SJSA1 (cell line): ENCODE data around the gene LAP3. TPM values are rescaled to one million over a fixed set of nuclear protein-coding genes. Genes with fewer than 3 reads are reported as not detected.
"Not testable (repeated sequence)": the region's sequence is repeated elsewhere in the genome, so short reads cannot be mapped to it uniquely, and the experiment has no call there.

ENCODE experiments used
- DNase-seq, 2 experiments: peaks; one replicate each; pipeline ENCODE4 v3.0.0-alpha.2; 2015 to 2020; ENCODE audit warnings: low spot score in 2 of 2, low read depth in 1 of 2
- H3K27ac ChIP-seq: fragments of 250-450 bp; sonication (Bioruptor Pico); 2 replicates; pipeline ENCODE4 v1.5.1; 2020; ENCODE audit warnings: mild to moderate bottlenecking, moderate library complexity
- H3K27me3 ChIP-seq: fragments of 250-450 bp; sonication (Bioruptor Pico); replicated peaks from 2 replicates; pipeline ENCODE4 v1.5.1; 2020; ENCODE audit warnings: mild to moderate bottlenecking, moderate library complexity
- H3K36me3 ChIP-seq: fragments of 250-450 bp; sonication (Bioruptor Pico); 2 replicates; pipeline ENCODE4 v1.5.1; 2020; ENCODE audit warnings: mild to moderate bottlenecking
- H3K4me1 ChIP-seq: fragments of 250-450 bp; sonication (Bioruptor Pico); replicated peaks from 2 replicates; pipeline ENCODE4 v1.6.1; 2021; ENCODE audit warnings: mild to moderate bottlenecking
- H3K4me3 ChIP-seq: fragments of 250-450 bp; sonication (Bioruptor Pico); 2 replicates; pipeline ENCODE4 v1.5.1; 2020; ENCODE audit warnings: mild to moderate bottlenecking
- H3K9me3 ChIP-seq: fragments of 250-450 bp; sonication (Bioruptor Pico); replicated peaks from 2 replicates; pipeline ENCODE4 v1.5.1; 2020; ENCODE audit warnings: mild to moderate bottlenecking
- total RNA-seq: library from RNA; depleted of rRNA; stranded (reverse); fragments of >200 nt; shearing (Covaris generic); gene quantifications from 2 replicates; pipeline ENCODE4 v1.2.3, GENCODE V29; 2014

LAP3 gene
- total RNA-seq, 1 experiment from 2014 or later = 56.0 TPM

DNA sequence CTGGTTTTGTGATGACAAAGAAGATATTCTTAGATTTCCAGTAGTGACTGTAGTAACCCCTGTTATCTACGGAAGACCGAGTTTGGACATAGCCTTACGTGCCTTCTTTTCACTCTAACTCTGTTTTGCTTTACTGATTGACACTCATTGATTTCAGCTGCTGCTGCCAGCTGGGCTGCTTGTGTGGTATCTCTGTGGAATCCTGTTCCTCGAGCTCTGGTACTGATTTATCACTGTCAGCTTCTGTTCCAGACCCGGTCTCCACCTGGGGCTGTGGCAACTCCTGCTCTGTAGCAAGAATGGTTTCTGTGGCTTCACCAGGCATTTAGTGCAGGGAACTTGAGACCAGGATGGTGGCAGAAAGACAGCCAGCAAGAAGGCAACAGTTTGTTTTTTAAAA, 24.6 kb upstream of the LAP3 start:
- Histone ChIP-seq H3K27me3 (no peaks in the 10 kb centered on the region), H3K4me1 (no peaks in the 10 kb centered on the region), H3K9me3 (no peaks in the 10 kb centered on the region), H3K4me3 (no peak overlapping the region), H3K27ac (no peak overlapping the region), H3K36me3 (no peaks in the 10 kb centered on the region)
- DNase-seq = no peak

DNA sequence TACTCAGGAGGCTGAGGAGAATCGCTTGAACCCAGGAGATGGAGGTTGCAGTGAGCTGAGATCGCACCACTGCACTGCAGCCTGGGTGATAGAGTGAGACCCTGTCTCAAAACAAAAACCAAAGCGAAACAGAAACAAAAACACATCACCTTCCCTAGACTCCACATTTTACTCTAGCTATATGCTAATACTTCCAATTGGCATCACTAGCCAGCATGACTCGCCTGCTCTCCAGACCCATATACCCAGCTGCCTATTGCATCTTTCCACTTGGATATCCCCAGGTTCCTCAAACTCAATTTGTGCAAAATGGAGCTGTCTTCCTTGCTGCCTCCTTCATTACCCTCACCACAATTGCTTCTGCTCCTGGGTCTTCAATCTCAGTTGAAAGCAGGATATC, 22.4 kb upstream of the LAP3 start:
- Histone ChIP-seq H3K27ac (no peak overlapping the region), H3K4me1 (no peaks in the 10 kb centered on the region), H3K36me3 (no peaks in the 10 kb centered on the region), H3K4me3 (no peak overlapping the region), H3K9me3 (no peaks in the 10 kb centered on the region), H3K27me3 (no peaks in the 10 kb centered on the region)
- no peak for DNase-seq

DNA sequence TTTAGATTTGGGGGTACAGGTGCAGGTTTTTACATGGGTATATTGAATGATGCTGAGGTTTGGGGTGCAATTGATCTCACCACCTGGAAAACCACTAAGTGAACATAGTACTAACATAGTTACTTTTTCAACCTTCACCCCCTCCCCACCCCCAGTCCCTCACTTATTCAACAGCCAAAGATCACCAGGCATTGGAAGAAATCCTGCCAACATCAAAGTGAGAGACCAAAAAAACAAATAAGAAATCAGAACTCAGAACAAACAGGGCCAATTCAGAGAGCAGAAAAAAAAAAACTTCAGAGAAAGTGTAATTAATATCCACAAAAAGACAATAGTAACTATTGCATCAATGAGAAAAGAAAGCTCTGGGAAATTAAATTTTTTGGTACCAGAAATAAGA, 20.5 kb upstream of the LAP3 start:
- Histone ChIP-seq H3K4me1 (no peaks in the 10 kb centered on the region), H3K27me3 (no peaks in the 10 kb centered on the region), H3K36me3 (no peaks in the 10 kb centered on the region), H3K9me3 (no peaks in the 10 kb centered on the region), H3K4me3 (no peak overlapping the region), H3K27ac (no peak overlapping the region)
- no peak for DNase-seq

DNA sequence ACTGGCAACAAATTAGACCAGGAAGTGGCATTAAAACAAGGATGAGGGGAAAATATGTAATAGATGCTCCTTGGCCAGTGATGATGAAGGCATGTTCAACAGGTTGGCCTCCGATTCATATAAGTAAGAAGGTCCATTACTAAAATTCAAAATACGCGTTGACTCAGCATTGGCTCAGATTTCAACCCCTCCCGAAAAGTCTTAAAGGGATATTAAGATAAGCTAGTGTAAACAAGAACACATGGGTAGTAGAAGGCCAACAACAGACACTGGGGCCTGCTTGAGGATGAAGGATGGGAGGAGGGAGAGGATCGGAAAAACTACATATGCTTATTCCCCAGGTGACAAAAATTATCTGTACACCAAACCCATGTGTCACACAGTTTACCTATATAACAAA, 19.1 kb upstream of the LAP3 start:
- no peaks in the 10 kb centered on the region for H3K36me3 ChIP-seq

DNA sequence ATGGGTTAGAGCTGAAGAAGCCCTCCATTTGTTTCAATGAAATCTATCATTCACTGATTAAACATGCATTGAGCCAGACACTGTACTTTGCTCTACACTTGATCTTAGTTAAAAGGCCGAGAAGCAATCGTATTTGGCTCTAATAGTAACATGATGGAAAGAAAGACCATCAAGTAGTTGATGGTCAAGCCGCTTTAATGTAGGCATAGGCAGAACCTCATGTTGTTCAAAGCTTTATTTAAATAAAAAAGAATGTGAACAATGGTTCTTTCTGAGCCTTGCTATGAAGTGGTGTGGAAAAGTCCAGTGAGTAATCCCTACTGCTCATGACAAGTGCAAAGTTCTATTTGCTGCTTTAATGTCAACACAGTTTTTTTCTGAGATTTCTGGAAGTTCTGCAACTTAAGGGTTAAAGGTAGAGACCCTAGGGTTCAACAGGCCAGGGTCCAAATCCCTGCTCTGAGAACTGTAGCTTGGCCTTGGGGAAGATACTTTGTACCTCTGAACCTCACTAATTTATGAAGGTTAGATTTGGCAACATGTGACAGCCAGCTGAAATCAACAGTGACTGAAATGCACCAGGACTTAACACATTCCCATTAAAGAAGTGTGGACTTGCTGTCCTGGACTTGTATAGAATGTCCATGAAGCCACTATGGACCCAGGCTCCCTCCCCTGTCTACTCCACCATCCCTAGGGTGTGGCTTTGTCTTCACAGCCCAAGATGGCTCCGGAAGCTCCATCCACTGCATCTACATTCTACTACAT, 17.9 kb upstream of the LAP3 start:
- no peaks in the 10 kb centered on the region for H3K9me3 ChIP-seq

More for the DNA sequence above, 19.1 kb upstream of the LAP3 start:
- no peaks in the 10 kb centered on the region for H3K27me3 ChIP-seq
- H3K4me1 ChIP-seq = no peaks in the 10 kb centered on the region
- H3K4me3 ChIP-seq = no peak overlapping the region
- DNase-seq = no peak
- H3K9me3 ChIP-seq = no peaks in the 10 kb centered on the region
- no peak overlapping the region for H3K27ac ChIP-seq

DNA sequence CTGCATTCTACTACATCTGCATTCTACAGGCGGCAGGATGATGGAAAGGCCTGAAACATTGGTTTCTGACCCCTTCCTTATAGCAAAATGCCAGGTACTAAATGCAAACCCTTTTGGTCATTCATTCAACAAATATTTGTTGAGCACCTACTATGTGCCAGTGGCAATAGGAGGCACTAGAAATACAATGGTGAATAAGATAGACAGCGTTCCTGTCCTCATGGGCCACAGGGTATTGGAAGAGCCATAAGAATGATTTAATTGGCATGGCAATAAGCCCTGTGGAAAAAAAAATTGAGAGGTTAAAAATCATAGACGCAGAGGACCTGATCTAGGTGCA, 17.3 kb upstream of the LAP3 start:
- Histone ChIP-seq H3K36me3 (no peaks in the 10 kb centered on the region), H3K4me3 (no peak overlapping the region), H3K27ac (no peak overlapping the region), H3K4me1 (no peaks in the 10 kb centered on the region), H3K27me3 (no peaks in the 10 kb centered on the region), H3K9me3 (no peaks in the 10 kb centered on the region)
- no peak for DNase-seq

More for the DNA sequence above, 17.9 kb upstream of the LAP3 start:
- Histone ChIP-seq H3K27ac (no peak overlapping the region), H3K4me1 (no peaks in the 10 kb centered on the region), H3K27me3 (no peaks in the 10 kb centered on the region), H3K4me3 (no peak overlapping the region), H3K36me3 (no peaks in the 10 kb centered on the region)
- DNase-seq = no peak

DNA sequence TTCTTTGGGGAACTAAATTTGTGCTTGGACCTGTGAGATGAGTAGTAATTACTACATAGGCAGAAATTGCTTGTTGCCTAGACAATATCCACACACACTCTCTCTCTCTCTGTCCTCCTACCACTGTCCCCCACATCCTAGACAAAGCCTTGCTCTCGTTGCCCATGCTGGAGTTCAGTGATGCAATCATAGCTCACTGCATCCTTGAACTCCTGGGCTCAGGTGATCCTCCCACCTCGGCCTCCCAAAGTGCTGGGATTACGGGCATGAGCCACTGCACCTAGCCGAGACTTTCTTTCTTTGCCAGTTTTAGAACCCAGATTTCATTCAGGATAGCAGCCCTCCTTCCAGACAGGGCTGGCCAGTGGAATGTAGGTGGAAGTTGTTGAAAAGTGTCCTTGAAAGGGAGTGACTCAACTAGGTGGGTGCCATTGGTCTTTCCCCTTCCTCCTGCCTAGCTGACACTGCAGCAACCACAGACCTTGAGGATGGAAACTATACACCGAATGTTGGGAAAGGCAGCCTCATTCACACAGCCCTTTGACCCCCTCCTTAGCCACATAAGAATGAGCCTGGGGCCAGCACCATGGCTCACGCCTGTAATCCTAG, 16.8 kb upstream of the LAP3 start:
- H3K27me3 ChIP-seq = no peaks in the 10 kb centered on the region
- no peak for DNase-seq
- no peaks in the 10 kb centered on the region for H3K4me1 ChIP-seq
- no peak overlapping the region for H3K4me3 ChIP-seq
- no peaks in the 10 kb centered on the region for H3K36me3 ChIP-seq
- no peaks in the 10 kb centered on the region for H3K9me3 ChIP-seq
- H3K27ac ChIP-seq = no peak overlapping the region

DNA sequence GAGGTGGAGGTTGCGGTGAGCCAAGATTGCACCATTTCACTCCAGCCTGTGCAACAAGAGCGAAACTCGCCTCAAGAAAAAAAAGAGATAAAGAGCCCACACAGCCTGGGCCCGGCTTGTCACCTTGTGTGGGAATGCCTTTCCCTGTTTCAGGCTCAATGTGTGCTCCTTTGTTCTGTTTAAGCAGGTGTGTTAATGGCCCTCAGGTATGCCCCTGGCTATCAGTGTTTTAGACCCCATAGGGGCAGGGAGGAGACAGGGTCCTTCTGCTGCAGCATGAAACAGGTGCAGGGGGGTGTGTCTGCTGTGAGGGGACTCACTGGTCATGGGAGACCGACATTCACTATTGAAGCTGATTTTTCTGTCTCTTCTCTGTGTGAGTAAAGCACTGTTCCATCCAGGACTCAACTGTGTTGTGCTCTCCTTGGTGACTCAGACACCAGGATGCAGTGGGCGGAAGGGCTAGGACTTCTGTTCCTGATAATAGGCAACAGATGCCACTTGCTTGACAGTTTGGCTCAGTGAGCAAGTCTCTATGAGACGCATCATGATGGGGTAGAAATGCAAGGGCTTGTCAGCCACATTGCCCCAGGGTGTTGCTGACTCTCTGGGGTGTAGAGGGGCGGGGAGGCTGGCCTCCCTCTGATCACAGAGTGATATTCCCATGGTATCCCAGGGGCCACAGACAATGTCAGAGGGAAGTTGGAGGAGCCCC, 15.6 kb upstream of the LAP3 start:
- H3K9me3 ChIP-seq = no peaks in the 10 kb centered on the region
- H3K27ac ChIP-seq = no peak overlapping the region
- no peak overlapping the region for H3K4me3 ChIP-seq
- H3K4me1 ChIP-seq = no peaks in the 10 kb centered on the region
- no peak for DNase-seq
- H3K27me3 ChIP-seq = no peaks in the 10 kb centered on the region
- H3K36me3 ChIP-seq = no peaks in the 10 kb centered on the region

DNA sequence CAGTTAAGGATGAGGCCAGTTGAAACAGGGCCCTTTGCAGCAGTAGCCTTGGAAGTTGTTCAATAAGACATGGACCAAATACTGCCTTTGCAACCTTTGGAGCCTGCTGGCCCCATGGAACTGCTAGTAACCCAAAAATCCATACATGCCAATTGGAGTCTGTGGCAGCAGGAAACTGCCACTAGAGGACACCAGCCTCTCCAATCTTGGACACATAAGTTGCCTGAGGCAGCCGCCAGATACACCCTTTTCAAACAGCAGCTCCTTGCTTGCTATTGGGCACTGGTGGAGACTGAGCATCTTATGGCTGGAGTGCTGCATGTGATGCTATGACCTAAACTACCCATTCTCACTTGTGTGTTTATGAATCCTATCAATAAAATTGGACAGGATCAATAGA, 14.8 kb upstream of the LAP3 start:
- Histone ChIP-seq H3K36me3 (no peaks in the 10 kb centered on the region), H3K4me3 (no peak overlapping the region), H3K9me3 (no peaks in the 10 kb centered on the region), H3K27ac (no peak overlapping the region), H3K27me3 (no peaks in the 10 kb centered on the region), H3K4me1 (no peaks in the 10 kb centered on the region)
- DNase-seq = no peak

DNA sequence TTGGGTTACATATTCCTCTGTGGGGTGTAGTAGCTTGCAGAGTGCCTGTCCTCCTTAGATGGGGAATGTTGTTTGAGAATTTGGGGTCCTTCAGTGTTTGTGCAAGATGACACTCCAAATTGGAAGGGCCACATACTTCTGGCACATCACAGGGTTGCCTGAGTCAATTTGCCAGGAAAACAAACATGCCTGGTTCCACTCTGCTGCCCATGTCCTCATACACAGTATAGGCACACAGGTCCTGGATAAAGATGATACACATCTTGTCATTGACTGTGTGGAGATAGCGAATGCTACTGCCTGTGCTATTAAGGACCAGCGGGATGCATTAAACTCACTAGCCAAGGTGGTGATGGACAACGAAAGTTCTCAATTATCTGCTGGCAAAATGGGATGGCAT, 11.2 kb upstream of the LAP3 start:
- no peak for DNase-seq
- Histone ChIP-seq H3K9me3 (no peaks in the 10 kb centered on the region), H3K27me3 (no peaks in the 10 kb centered on the region), H3K4me1 (no peaks in the 10 kb centered on the region), H3K36me3 (no peaks in the 10 kb centered on the region), H3K27ac (no peak overlapping the region), H3K4me3 (no peak overlapping the region)

DNA sequence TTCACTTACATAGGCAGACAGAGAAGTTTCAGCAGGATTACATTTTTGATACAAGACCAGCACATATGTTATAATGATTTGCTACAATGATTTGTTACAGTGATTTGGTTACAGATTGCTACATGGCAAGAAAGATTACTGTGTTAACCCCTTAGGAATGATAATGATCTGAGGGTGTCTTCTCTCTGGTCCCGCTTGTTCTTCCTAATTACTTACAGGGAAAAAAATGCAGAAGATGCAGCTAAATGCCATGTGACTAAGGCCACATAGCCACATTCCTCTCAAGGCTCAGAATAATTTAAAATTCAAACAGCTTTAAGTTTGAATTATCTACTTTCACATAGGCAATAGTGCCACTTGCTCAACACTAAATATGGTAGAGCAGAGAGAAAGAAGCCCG, 9.7 kb upstream of the LAP3 start:
- no peak overlapping the region for H3K27ac ChIP-seq
- no peak for DNase-seq
- no peaks in the 10 kb centered on the region for H3K36me3 ChIP-seq
- H3K9me3 ChIP-seq = no peaks in the 10 kb centered on the region
- H3K4me1 ChIP-seq = no peaks in the 10 kb centered on the region
- H3K4me3 ChIP-seq = no peak overlapping the region
- H3K27me3 ChIP-seq = no peaks in the 10 kb centered on the region

DNA sequence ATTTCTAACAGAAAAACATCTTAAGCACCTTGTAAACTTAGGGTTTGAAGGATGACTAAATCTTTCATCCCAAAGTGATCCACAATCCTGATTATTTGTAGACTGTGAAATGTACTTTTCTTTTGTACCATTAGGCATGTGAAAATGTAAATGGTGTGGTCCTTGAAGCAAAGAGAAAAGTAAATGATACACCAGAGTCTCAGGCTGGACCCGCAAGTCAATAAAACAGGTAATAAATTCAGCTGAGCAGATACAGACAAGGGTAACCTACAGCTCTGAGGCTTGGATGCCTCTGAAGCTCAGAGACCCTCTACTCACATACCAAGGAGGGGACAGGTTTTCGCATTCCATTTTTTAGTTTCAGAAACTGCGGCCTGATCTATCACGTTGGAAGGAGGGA, 2.8 kb upstream of the LAP3 start:
- H3K4me1 ChIP-seq = 0 out of 2 replicates have a peak, but pooled peaks cover 3% of the 10 kb centered on the region
- H3K27me3 ChIP-seq = no peaks in the 10 kb centered on the region
- DNase-seq = no peak
- no peaks in the 10 kb centered on the region for H3K36me3 ChIP-seq
- no peaks in the 10 kb centered on the region for H3K9me3 ChIP-seq
- no peak overlapping the region for H3K4me3 ChIP-seq
- H3K27ac ChIP-seq = no peak overlapping the region

DNA sequence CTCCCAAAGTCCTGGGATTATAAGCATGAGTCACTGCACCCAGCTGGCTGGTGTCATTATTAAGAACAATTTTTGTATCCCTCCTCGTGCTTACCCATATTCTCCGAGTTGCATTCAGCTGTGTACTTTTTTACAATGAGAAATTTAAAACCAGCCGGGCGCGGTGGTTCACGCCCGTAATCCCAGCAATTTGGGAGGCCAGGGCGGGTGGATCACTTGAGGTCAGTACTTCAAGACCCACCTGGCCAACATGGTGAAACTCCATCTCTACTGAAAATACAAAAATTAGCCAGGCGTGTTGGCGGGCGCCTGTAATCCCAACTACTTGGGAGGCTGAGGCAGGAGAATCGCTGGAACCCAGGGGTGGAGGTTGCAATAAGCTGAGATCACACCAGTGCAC, 1.8 kb upstream of the LAP3 start:
- not testable (repeated sequence) for H3K4me3 ChIP-seq, H3K36me3 ChIP-seq, H3K9me3 ChIP-seq, H3K4me1 ChIP-seq, H3K27me3 ChIP-seq, H3K27ac ChIP-seq, DNase-seq
